Thyroid gland (tissue), 4 donors: ENCODE measurements around the gene SPNS2.

ENCODE experiments used
- CTCF ChIP-seq, 6 experiments: fragments of 200-600 bp in 3 of 6; fragments of 450-650 bp in 3 of 6; sonication (generic) in 3 of 6; IDR thresholded peaks; one replicate each; pipeline ENCODE4 v1.5.1; 2016 to 2019; ENCODE audit warnings: antibody characterized with exemption in 6 of 6, mild to moderate bottlenecking in 2 of 6, inconsistent platforms in 1 of 6, moderate library complexity in 1 of 6
- POLR2A ChIP-seq, 2 donors: fragments of 450-650 bp; IDR thresholded peaks; one replicate each; pipeline ENCODE4 v1.6.1; 2017; ENCODE audit warnings: antibody characterized with exemption in 2 of 2, mild to moderate bottlenecking in 2 of 2, moderate library complexity in 1 of 2

GRCh38 chr17:4490637-4491061 is 8.0 kb upstream of the SPNS2 start:
- TF ChIP-seq CTCF (IDR thresholded peaks at IDR 0.05) (no peak), POLR2A (IDR thresholded peaks at IDR 0.05) (no peak)
